GM23338 (cell line): ENCODE results near the gene AKR1C8. TPM values are rescaled to one million over a fixed set of nuclear protein-coding genes. Genes with fewer than 3 reads are reported as not detected.

Experiments used
- ATAC-seq: fragments of 200-7000 bp; cut with Tn5 transposase; 3 replicates; pipeline ENCODE4 v1.9.1; 2020
- DNase-seq: peaks from one replicate; pipeline ENCODE4 v3.0.0-alpha.2; 2015; ENCODE audit warnings: low spot score
- H2AFZ ChIP-seq: fragments of 200-600 bp; sonication (generic); 2 replicates; pipeline ENCODE4 v1.8.0; 2016; ENCODE audit warnings: antibody characterized with exemption, mild to moderate bottlenecking, moderate library complexity
- H3F3A ChIP-seq: fragments of 200-600 bp; sonication (generic); replicated peaks from 2 replicates; pipeline ENCODE4 v1.8.0; 2017; ENCODE audit warnings: antibody characterized with exemption, mixed run types, low read depth
- H3K27ac ChIP-seq: fragments of 200-600 bp; sonication (generic); 2 replicates; pipeline ENCODE4 v1.6.1; 2016; ENCODE audit warnings: low read depth
- H3K27me3 ChIP-seq: fragments of 200-600 bp; sonication (generic); 2 replicates; pipeline ENCODE4 v1.8.0; 2016; ENCODE audit warnings: mild to moderate bottlenecking, mixed run types, moderate library complexity; ENCODE audit not compliant: insufficient read depth
- H3K36me3 ChIP-seq: fragments of 200-600 bp; sonication (generic); 2 replicates; pipeline ENCODE4 v1.8.0; 2016; ENCODE audit warnings: mild to moderate bottlenecking; ENCODE audit not compliant: insufficient read depth
- H3K4me1 ChIP-seq: fragments of 200-600 bp; sonication (generic); 2 replicates; pipeline ENCODE4 v1.8.0; 2016; ENCODE audit warnings: mild to moderate bottlenecking, moderate library complexity; ENCODE audit not compliant: insufficient read depth
- H3K4me2 ChIP-seq: fragments of 200-600 bp; sonication (generic); 2 replicates; pipeline ENCODE4 v1.7.1; 2017; ENCODE audit warnings: mixed run types
- H3K4me3 ChIP-seq: fragments of 200-600 bp; sonication (generic); 2 replicates; pipeline ENCODE4 v1.6.1; 2016; ENCODE audit warnings: mixed run types
- H3K79me2 ChIP-seq: fragments of 200-600 bp; sonication (generic); replicated peaks from 2 replicates; pipeline ENCODE4 v1.8.0; 2017; ENCODE audit warnings: mild to moderate bottlenecking; ENCODE audit not compliant: insufficient read depth
- H3K9me2 ChIP-seq: fragments of 200-600 bp; sonication (generic); 2 replicates; pipeline ENCODE4 v1.8.0; 2017; ENCODE audit not compliant: insufficient read depth
- H4K20me1 ChIP-seq: fragments of 200-600 bp; sonication (generic); replicated peaks from 2 replicates; pipeline ENCODE4 v1.8.0; 2017; ENCODE audit warnings: mild to moderate bottlenecking; ENCODE audit not compliant: insufficient read depth
- H3K27ac Mint-ChIP-seq: 2 replicates; pipeline ENCODE4 v1.8.0; 2020; ENCODE audit warnings: inconsistent platforms, mild to moderate bottlenecking, moderate library complexity, mixed read lengths
- H3K27me3 Mint-ChIP-seq: 3 replicates; pipeline ENCODE4 v1.8.0; 2022; ENCODE audit warnings: low read depth, mild to moderate bottlenecking, moderate library complexity, mixed read lengths, inconsistent platforms; ENCODE audit not compliant: insufficient read depth, poor library complexity
- H3K36me3 Mint-ChIP-seq: 3 replicates; pipeline ENCODE4 v1.8.0; 2021; ENCODE audit warnings: low read depth, mild to moderate bottlenecking, inconsistent platforms, moderate library complexity, mixed read lengths
- H3K4me1 Mint-ChIP-seq: 3 replicates; pipeline ENCODE4 v1.8.0; 2020; ENCODE audit warnings: mild to moderate bottlenecking, inconsistent platforms, mixed read lengths
- H3K4me3 Mint-ChIP-seq: 3 replicates; pipeline ENCODE4 v1.8.0; 2021; ENCODE audit warnings: moderate library complexity, mild to moderate bottlenecking, inconsistent platforms, mixed read lengths
- H3K9me3 Mint-ChIP-seq: 3 replicates; pipeline ENCODE4 v1.8.0; 2020; ENCODE audit warnings: moderate library complexity, mild to moderate bottlenecking, inconsistent platforms, mixed read lengths
- CREB1 ChIP-seq: fragments of 250-450 bp; sonication (Bioruptor Pico); IDR thresholded peaks from 2 replicates; pipeline ENCODE4 v1.5.0; 2020; ENCODE audit warnings: low read depth, mild to moderate bottlenecking, moderate library complexity
- ETS1 ChIP-seq: IDR thresholded peaks from 2 replicates; pipeline ENCODE4 v1.6.1; 2016; ENCODE audit warnings: antibody characterized with exemption
- EZH2 ChIP-seq: fragments of 200-600 bp; sonication (generic); IDR thresholded peaks from one replicate; pipeline ENCODE4 v1.8.0; 2017; ENCODE audit warnings: antibody characterized with exemption, mild to moderate bottlenecking, low read depth; ENCODE audit not compliant: unreplicated experiment
- EZH2phosphoT487 ChIP-seq: fragments of 200-600 bp; sonication (generic); IDR thresholded peaks from one replicate; pipeline ENCODE4 v1.8.1; 2018; ENCODE audit warnings: antibody characterized with exemption; ENCODE audit not compliant: unreplicated experiment
- JUNB ChIP-seq: IDR thresholded peaks from one replicate; pipeline ENCODE4 v1.6.1; 2016; ENCODE audit warnings: antibody characterized with exemption; ENCODE audit not compliant: unreplicated experiment
- NANOG ChIP-seq: IDR thresholded peaks from 2 replicates; pipeline ENCODE4 v1.6.1; 2016; ENCODE audit warnings: antibody characterized with exemption, borderline replicate concordance
- POLR2AphosphoS5 ChIP-seq: IDR thresholded peaks from 2 replicates; pipeline ENCODE4 v1.6.1; 2016; ENCODE audit warnings: antibody characterized with exemption, low read depth
- STAT1 ChIP-seq: IDR thresholded peaks from one replicate; pipeline ENCODE4 v1.6.1; 2016; ENCODE audit warnings: antibody characterized with exemption; ENCODE audit not compliant: unreplicated experiment
- ZNF114 ChIP-seq: fragments of 250-450 bp; sonication (Bioruptor Pico); IDR thresholded peaks from 2 replicates; pipeline ENCODE4 v1.5.0; 2020; ENCODE audit warnings: mild to moderate bottlenecking, moderate library complexity
- ZNF331 ChIP-seq: fragments of 250-450 bp; sonication (Bioruptor Pico); IDR thresholded peaks from 2 replicates; pipeline ENCODE4 v1.5.0; 2020; ENCODE audit warnings: low read depth, mild to moderate bottlenecking, moderate library complexity
- polyA plus RNA-seq: library from polyadenylated mRNA; unstranded; fragments of >200 nt; fragmentation: Nextera tagmentation; extraction: Ambion mirVana; gene quantifications from 2 replicates; pipeline ENCODE4 v1.2.1, GENCODE V29; 2016
- total RNA-seq: library from RNA; depleted of rRNA; stranded (reverse); fragments of >200 nt; shearing (Covaris generic); gene quantifications from 2 replicates; pipeline ENCODE4 v1.2.3, GENCODE V29; 2014
- TF ChIP-seq, protein P1 (sequence below), 2 experiments: fragments of 200-600 bp in 1 of 2; sonication (generic) in 1 of 2; conservative IDR thresholded peaks; 2 replicates each; pipeline versions ENCODE4 v1.5.1 to v1.6.1; 2016 to 2017; ENCODE audit warnings: antibody characterized with exemption in 2 of 2, low read depth in 2 of 2, mild to moderate bottlenecking in 2 of 2, moderate library complexity in 1 of 2
- TF ChIP-seq, protein P2 (sequence below): fragments of 250-450 bp; sonication (Bioruptor Pico); IDR thresholded peaks from 2 replicates; pipeline ENCODE4 v1.5.0; 2020; ENCODE audit warnings: mild to moderate bottlenecking, moderate library complexity

Gene AKR1C8
- total and polyA plus RNA-seq, 2 experiments from 2014 or later, result not detected

GRCh38 chr10:5147981-5148677 lies 36.8 kb downstream of the AKR1C8 start:
- no peaks in the 10 kb centered on the region for H4K20me1 ChIP-seq
- peaks cover 4% of the 10 kb centered on the region; the same call in 1 of the 2 replicates for H3K9me2 ChIP-seq
- H3K36me3 ChIP-seq, result no peaks in the 10 kb centered on the region
- no peaks in the 10 kb centered on the region for H3K27me3 ChIP-seq
- H3K27ac ChIP-seq, result no peak overlapping the region
- H3K9me3 Mint-ChIP-seq, result peaks cover 63% of the 10 kb centered on the region
- H3K79me2 ChIP-seq, result no peaks in the 10 kb centered on the region
- H3K4me1 ChIP-seq, result no peaks in the 10 kb centered on the region
- H3K4me2 ChIP-seq, result no peak overlapping the region
- no peak overlapping the region for H3K4me3 ChIP-seq
- ATAC-seq (no peak), DNase-seq (no peak)
- no peak overlapping the region for H2AFZ ChIP-seq
- H3K36me3 Mint-ChIP-seq, result peaks cover 3% of the 10 kb centered on the region; the same call in 2 of the 3 replicates
- no peak for TF ChIP-seq JUNB
- TF ChIP-seq ETS1, result no peak
- TF ChIP-seq ZNF331, result no peak
- TF ChIP-seq POLR2AphosphoS5, result no peak
- no peak for TF ChIP-seq EZH2phosphoT487
- no peak for TF ChIP-seq STAT1
- TF ChIP-seq EZH2, result no peak
- no peak for TF ChIP-seq ZNF114 (CRISPR knock-in tag)
- TF ChIP-seq, protein P1, sequence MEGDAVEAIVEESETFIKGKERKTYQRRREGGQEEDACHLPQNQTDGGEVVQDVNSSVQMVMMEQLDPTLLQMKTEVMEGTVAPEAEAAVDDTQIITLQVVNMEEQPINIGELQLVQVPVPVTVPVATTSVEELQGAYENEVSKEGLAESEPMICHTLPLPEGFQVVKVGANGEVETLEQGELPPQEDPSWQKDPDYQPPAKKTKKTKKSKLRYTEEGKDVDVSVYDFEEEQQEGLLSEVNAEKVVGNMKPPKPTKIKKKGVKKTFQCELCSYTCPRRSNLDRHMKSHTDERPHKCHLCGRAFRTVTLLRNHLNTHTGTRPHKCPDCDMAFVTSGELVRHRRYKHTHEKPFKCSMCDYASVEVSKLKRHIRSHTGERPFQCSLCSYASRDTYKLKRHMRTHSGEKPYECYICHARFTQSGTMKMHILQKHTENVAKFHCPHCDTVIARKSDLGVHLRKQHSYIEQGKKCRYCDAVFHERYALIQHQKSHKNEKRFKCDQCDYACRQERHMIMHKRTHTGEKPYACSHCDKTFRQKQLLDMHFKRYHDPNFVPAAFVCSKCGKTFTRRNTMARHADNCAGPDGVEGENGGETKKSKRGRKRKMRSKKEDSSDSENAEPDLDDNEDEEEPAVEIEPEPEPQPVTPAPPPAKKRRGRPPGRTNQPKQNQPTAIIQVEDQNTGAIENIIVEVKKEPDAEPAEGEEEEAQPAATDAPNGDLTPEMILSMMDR (conservative IDR thresholded peaks at IDR 0.05; ENCODE audit: low read depth in 2 of 2), result no peak
- no peak for TF ChIP-seq CREB1 (CRISPR knock-in tag)
- no peak for TF ChIP-seq NANOG
- TF ChIP-seq, protein P2, sequence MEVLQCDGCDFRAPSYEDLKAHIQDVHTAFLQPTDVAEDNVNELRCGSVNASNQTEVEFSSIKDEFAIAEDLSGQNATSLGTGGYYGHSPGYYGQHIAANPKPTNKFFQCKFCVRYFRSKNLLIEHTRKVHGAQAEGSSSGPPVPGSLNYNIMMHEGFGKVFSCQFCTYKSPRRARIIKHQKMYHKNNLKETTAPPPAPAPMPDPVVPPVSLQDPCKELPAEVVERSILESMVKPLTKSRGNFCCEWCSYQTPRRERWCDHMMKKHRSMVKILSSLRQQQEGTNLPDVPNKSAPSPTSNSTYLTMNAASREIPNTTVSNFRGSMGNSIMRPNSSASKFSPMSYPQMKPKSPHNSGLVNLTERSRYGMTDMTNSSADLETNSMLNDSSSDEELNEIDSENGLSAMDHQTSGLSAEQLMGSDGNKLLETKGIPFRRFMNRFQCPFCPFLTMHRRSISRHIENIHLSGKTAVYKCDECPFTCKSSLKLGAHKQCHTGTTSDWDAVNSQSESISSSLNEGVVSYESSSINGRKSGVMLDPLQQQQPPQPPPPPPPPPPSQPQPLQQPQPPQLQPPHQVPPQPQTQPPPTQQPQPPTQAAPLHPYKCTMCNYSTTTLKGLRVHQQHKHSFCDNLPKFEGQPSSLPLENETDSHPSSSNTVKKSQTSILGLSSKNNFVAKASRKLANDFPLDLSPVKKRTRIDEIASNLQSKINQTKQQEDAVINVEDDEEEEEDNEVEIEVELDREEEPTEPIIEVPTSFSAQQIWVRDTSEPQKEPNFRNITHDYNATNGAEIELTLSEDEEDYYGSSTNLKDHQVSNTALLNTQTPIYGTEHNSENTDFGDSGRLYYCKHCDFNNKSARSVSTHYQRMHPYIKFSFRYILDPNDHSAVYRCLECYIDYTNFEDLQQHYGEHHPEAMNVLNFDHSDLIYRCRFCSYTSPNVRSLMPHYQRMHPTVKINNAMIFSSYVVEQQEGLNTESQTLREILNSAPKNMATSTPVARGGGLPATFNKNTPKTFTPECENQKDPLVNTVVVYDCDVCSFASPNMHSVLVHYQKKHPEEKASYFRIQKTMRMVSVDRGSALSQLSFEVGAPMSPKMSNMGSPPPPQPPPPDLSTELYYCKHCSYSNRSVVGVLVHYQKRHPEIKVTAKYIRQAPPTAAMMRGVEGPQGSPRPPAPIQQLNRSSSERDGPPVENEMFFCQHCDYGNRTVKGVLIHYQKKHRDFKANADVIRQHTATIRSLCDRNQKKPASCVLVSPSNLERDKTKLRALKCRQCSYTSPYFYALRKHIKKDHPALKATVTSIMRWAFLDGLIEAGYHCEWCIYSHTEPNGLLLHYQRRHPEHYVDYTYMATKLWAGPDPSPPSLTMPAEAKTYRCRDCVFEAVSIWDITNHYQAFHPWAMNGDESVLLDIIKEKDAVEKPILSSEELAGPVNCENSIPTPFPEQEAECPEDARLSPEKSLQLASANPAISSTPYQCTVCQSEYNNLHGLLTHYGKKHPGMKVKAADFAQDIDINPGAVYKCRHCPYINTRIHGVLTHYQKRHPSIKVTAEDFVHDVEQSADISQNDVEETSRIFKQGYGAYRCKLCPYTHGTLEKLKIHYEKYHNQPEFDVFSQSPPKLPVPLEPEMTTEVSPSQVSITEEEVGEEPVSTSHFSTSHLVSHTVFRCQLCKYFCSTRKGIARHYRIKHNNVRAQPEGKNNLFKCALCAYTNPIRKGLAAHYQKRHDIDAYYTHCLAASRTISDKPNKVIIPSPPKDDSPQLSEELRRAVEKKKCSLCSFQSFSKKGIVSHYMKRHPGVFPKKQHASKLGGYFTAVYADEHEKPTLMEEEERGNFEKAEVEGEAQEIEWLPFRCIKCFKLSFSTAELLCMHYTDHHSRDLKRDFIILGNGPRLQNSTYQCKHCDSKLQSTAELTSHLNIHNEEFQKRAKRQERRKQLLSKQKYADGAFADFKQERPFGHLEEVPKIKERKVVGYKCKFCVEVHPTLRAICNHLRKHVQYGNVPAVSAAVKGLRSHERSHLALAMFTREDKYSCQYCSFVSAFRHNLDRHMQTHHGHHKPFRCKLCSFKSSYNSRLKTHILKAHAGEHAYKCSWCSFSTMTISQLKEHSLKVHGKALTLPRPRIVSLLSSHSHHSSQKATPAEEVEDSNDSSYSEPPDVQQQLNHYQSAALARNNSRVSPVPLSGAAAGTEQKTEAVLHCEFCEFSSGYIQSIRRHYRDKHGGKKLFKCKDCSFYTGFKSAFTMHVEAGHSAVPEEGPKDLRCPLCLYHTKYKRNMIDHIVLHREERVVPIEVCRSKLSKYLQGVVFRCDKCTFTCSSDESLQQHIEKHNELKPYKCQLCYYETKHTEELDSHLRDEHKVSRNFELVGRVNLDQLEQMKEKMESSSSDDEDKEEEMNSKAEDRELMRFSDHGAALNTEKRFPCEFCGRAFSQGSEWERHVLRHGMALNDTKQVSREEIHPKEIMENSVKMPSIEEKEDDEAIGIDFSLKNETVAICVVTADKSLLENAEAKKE (CRISPR knock-in tag), result no peak
- H3F3A ChIP-seq, result no peaks in the 10 kb centered on the region
- no peak overlapping the region for H3K4me3 Mint-ChIP-seq
- no peaks in the 10 kb centered on the region for H3K4me1 Mint-ChIP-seq
- H3K27me3 Mint-ChIP-seq, result no peaks in the 10 kb centered on the region
- no peak overlapping the region for H3K27ac Mint-ChIP-seq
